GM06990 (cell line): ENCODE data around the gene STAB1.

ENCODE experiments used
- DNase-seq: peaks from one replicate; pipeline ENCODE4 v3.0.0-alpha.2; 2011; ENCODE audit not compliant: insufficient read length; ENCODE audit errors: extremely low read depth
- H3K27me3 ChIP-seq: replicated peaks from 2 replicates; pipeline ENCODE4 v1.6.0; 2011; ENCODE audit warnings: low read length; ENCODE audit not compliant: control insufficient read depth, insufficient read depth
- H3K36me3 ChIP-seq: 2 replicates; pipeline ENCODE4 v1.5.1; 2011; ENCODE audit warnings: low read length; ENCODE audit not compliant: control insufficient read depth, insufficient read depth
- H3K4me3 ChIP-seq: replicated peaks from 2 replicates; pipeline ENCODE4 v1.5.1; 2011; ENCODE audit warnings: low read depth, mild to moderate bottlenecking, control low read depth, low read length
- CTCF ChIP-seq: IDR thresholded peaks from 2 replicates; pipeline ENCODE4 v1.5.1; 2011; ENCODE audit warnings: low read length, control low read depth, mild to moderate bottlenecking, inconsistent platforms; ENCODE audit not compliant: insufficient read depth, poor library complexity, severe bottlenecking

The STAB1 gene

DNA sequence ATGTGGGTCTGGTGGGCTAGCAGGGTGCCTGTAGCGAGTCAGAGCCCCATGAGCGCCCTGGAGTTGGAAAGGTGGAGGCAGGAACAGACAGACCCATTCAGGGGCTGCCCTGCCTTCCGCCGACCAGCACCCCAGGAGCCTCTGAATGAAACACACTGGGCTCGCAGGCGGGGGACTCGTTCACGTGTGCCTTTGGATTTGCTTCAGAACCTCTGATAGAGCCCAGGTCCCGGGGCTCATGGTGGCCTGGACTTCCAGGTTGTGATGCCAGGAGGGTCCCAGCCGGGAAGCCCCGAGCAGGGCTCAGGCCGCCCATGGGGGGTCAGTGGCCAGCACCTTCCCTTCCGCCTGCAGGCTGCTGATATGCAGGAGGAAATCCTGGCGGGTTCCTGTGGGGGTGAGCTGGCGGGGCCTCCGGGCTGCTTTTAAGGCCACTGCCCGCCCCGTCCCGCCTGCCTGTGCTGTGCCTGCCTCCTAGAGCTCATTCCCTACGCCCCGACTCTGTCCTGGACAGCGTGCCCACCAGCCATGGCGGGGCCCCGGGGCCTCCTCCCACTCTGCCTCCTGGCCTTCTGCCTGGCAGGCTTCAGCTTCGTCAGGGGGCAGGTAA lies at the start of gene STAB1:
TSS of gene STAB1 (plus strand) at position 453 of the 610 bp plus-strand sequence. CDS start at position 529, 76 bp downstream.
- Histone ChIP-seq H3K4me3 (no peak within 1 kb of the TSS), H3K36me3 (peaks cover 14% of the 10 kb centered on the region), H3K27me3 (no peaks in the 10 kb centered on the region)
- TF ChIP-seq CTCF, result no peak
- DNase-seq, result no peak

DNA sequence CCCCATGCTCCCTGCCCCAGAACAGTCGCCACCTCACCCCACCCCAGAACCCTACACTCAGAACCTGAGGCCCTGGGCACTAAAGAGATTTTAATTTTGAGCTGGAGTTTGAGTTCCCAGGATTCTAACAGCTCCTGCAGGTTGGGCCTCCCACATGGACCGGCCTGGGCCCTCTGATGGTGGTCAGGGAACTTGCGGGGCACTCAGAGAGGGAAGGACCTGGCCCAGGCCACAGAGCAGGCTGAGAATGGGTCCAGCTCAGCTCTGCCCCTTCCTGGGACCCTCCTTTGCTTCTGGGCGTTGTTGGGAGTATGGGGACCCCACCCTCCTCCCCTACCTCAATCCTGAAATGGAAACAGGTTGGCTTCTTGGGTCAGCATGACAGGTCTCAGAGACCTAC lies 49.1 kb upstream of the STAB1 start:
- Histone ChIP-seq H3K4me3 (no peak overlapping the region), H3K36me3 (no peaks in the 10 kb centered on the region), H3K27me3 (no peaks in the 10 kb centered on the region)
- no peak for DNase-seq
- no peak for TF ChIP-seq CTCF

GRCh38 chr3:52446631-52447511 lies 48.3 kb upstream of the STAB1 start:
- peak; percentile 36 for DNase-seq
- Histone ChIP-seq H3K36me3 (no peaks in the 10 kb centered on the region), H3K27me3 (no peaks in the 10 kb centered on the region), H3K4me3 (no peak overlapping the region)
- peak; percentile 100 for TF ChIP-seq CTCF

GRCh38 chr3:52447512-52448355 lies 47.4 kb upstream of the STAB1 start:
- TF ChIP-seq CTCF, result no peak
- Histone ChIP-seq H3K4me3 (no peak overlapping the region), H3K27me3 (no peaks in the 10 kb centered on the region), H3K36me3 (no peaks in the 10 kb centered on the region)
- no peak for DNase-seq

DNA sequence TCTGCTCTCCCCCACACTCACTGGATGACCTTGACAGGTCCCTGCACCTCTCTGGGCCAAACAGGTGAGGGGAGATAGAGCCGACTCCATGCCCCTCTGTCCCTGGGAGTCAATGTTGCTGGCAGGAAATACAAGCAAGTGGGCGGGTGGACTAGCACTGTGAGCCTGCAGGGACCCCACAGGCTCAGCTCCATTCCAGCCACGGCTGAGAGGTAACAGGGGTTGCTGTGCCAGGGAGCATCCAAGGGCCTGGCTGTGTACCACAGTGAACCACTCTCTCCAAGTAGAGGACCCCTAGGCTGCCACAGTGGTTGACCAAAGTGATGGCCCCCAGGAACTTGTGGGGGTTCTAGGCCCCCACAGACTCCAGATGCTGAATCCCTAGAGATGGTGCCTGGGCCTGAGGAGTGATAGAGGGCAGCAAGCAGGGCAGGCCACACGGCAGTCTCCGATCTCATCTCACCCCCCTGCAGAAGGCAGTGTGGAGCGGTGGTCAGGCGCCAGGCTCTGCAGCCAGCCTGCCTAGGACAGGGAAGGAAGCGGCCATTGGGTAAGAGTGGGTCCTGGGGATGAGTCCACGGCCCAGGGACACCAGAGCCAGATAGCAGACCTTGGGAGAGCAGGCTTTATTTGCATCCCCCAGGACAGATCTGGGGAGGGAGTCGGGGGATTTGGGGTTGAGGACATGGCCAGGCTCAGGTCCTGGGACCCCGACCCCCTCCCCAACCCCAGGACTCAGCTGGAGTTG lies 44.5 kb upstream of the STAB1 start:
- Histone ChIP-seq H3K4me3 (no peak overlapping the region), H3K36me3 (no peaks in the 10 kb centered on the region), H3K27me3 (no peaks in the 10 kb centered on the region)
- TF ChIP-seq CTCF, result no peak
- DNase-seq, result no peak
